Endothelial cell of umbilical vein (primary cell): ENCODE measurements around the gene VPS8. TPM values are rescaled to one million over a fixed set of nuclear protein-coding genes. Genes with fewer than 3 reads are reported as not detected.

ENCODE experiments used
- BruUV-seq: library from RNA; stranded (reverse); fragments of 400-500 nt; replicated peaks from 2 replicates; lab custom pipeline; 2021; lab: Mats Ljungman, UMichigan
- CTCF ChIA-PET: fragments of 300-600, 350-600 bp; sonication (Branson Sonifier 250); formaldehyde crosslinking; loops from one replicate; lab custom pipeline; 2021; ENCODE audit warnings: antibody characterized with exemption, inconsistent platforms; lab: Charles Lee
- POLR2A ChIA-PET: fragments of 300-600, 350-600 bp; sonication (Branson Sonifier 250); formaldehyde crosslinking; loops from one replicate; lab custom pipeline; 2021; ENCODE audit warnings: antibody characterized with exemption, inconsistent platforms; lab: Charles Lee
- DNase-seq: peaks from one replicate; pipeline ENCODE4 v3.0.0-alpha.2; 2011; ENCODE audit warnings: low read depth, low spot score
- FAIRE-seq: peaks from 2 replicates; lab custom pipeline; 2011; peaks lifted over from hg19 to GRCh38; lab: Jason Lieb, UNC
- H2AFZ ChIP-seq: 2 replicates; pipeline ENCODE4 v1.6.0; 2012; ENCODE audit warnings: low read depth, low read length, control low read depth, inconsistent platforms
- H3K27ac ChIP-seq: 2 replicates; pipeline ENCODE4 v1.5.1; 2011; ENCODE audit warnings: low read depth, mild to moderate bottlenecking, control low read depth, low read length, moderate library complexity; ENCODE audit not compliant: insufficient read depth
- H3K27me3 ChIP-seq, 2 experiments: 2 replicates each; pipeline versions ENCODE4 v1.6.0 to v1.6.1; 2011; ENCODE audit warnings: low read length in 2 of 2, mixed read lengths in 1 of 2; ENCODE audit not compliant: control insufficient read depth in 2 of 2, insufficient read depth in 2 of 2
- H3K36me3 ChIP-seq, 2 experiments: 2 replicates in 1 of 2; 3 replicates in 1 of 2; pipeline ENCODE4 v1.5.1; 2011; ENCODE audit warnings: low read length in 2 of 2, mild to moderate bottlenecking in 1 of 2, moderate library complexity in 1 of 2; ENCODE audit not compliant: control insufficient read depth in 2 of 2, insufficient read depth in 2 of 2; ENCODE audit errors: extremely low read depth in 1 of 2
- H3K4me1 ChIP-seq: 3 replicates; pipeline ENCODE4 v1.5.1; 2011; ENCODE audit warnings: mild to moderate bottlenecking, low read length; ENCODE audit not compliant: control insufficient read depth, insufficient read depth; ENCODE audit errors: extremely low read depth
- H3K4me2 ChIP-seq: 2 replicates; pipeline ENCODE4 v1.6.1; 2011; ENCODE audit warnings: low read length, control low read depth, mixed read lengths; ENCODE audit not compliant: insufficient read depth
- H3K4me3 ChIP-seq, 3 experiments: fragments of 200-600 bp in 1 of 3; sonication (generic), shearing (Covaris generic) in 1 of 3; replicated peaks in 1 of 3; 2 replicates each; pipeline ENCODE4 v1.5.1; 2011 to 2016; ENCODE audit warnings: control low read depth in 3 of 3, low read length in 3 of 3, mild to moderate bottlenecking in 2 of 3, inconsistent platforms in 1 of 3, low read depth in 1 of 3, moderate library complexity in 1 of 3; ENCODE audit not compliant: insufficient read depth in 1 of 3
- H3K79me2 ChIP-seq: 2 replicates; pipeline ENCODE4 v1.6.0; 2012; ENCODE audit warnings: low read length, inconsistent platforms; ENCODE audit not compliant: control insufficient read depth, insufficient read depth
- H3K9ac ChIP-seq: replicated peaks from 2 replicates; pipeline ENCODE3; 2011; ENCODE audit warnings: low read length, control low read depth; ENCODE audit not compliant: insufficient read depth; ENCODE audit errors: extremely low read depth
- H3K9me1 ChIP-seq: replicated peaks from 3 replicates; pipeline ENCODE4 v1.6.0; 2011; ENCODE audit warnings: mild to moderate bottlenecking, low read length; ENCODE audit not compliant: control insufficient read depth, insufficient read depth; ENCODE audit errors: extremely low read depth
- H3K9me3 ChIP-seq: replicated peaks from 2 replicates; pipeline ENCODE4 v1.5.1; 2012; ENCODE audit warnings: low read length, inconsistent platforms; ENCODE audit not compliant: control insufficient read depth, insufficient read depth
- H4K20me1 ChIP-seq: replicated peaks from 2 replicates; pipeline ENCODE3; 2011; ENCODE audit warnings: mild to moderate bottlenecking, low read length; ENCODE audit not compliant: control insufficient read depth, insufficient read depth; ENCODE audit errors: extremely low read depth
- CTCF ChIP-seq, 2 donors: IDR thresholded peaks; 1 replicate in 1 of 2; 2 replicates in 1 of 2; pipeline ENCODE4 v1.5.1; 2011; ENCODE audit warnings: low read length in 2 of 2, mild to moderate bottlenecking in 2 of 2, moderate library complexity in 2 of 2, control low read depth in 1 of 2, inconsistent platforms in 1 of 2, low read depth in 1 of 2; ENCODE audit not compliant: insufficient read depth in 1 of 2; ENCODE audit errors: extremely low read depth in 1 of 2
- EZH2 ChIP-seq: IDR thresholded peaks from 2 replicates; pipeline ENCODE4 v1.6.1; 2012; ENCODE audit warnings: borderline replicate concordance, low read depth, mild to moderate bottlenecking, moderate library complexity, low read length, inconsistent platforms; ENCODE audit not compliant: severe bottlenecking
- FOS ChIP-seq: IDR thresholded peaks from 2 replicates; pipeline ENCODE4 v1.6.1; 2011; ENCODE audit warnings: mild to moderate bottlenecking, low read length, moderate library complexity, borderline replicate concordance; ENCODE audit not compliant: insufficient read depth
- GATA2 ChIP-seq: IDR thresholded peaks from 2 replicates; pipeline ENCODE4 v1.7.0; 2011; ENCODE audit warnings: low read depth, mild to moderate bottlenecking, moderate library complexity, mixed read lengths, low read length; ENCODE audit not compliant: insufficient read length, insufficient read depth
- JUN ChIP-seq: IDR thresholded peaks from 2 replicates; pipeline ENCODE4 v1.6.1; 2011; ENCODE audit warnings: borderline replicate concordance, low read depth; ENCODE audit not compliant: insufficient read length, insufficient read depth
- MAX ChIP-seq: IDR thresholded peaks from 2 replicates; pipeline ENCODE4 v1.6.1; 2011; ENCODE audit not compliant: insufficient read depth, insufficient read length
- MYC ChIP-seq: IDR thresholded peaks from one replicate; pipeline ENCODE4 v1.6.1; 2011; ENCODE audit warnings: mild to moderate bottlenecking, low read depth, low read length
- POLR2AphosphoS5 ChIP-seq: IDR thresholded peaks from 2 replicates; pipeline ENCODE4 v1.6.1; 2012; ENCODE audit warnings: low read depth, mild to moderate bottlenecking, control low read depth, low read length, moderate library complexity; ENCODE audit not compliant: insufficient read depth
- dilution Hi-C: fragments of 300-500 bp; cut with MboI; formaldehyde crosslinking; loops from one replicate; pipeline ENCODE4 v1.15.0; 2019; ENCODE audit warnings: low sequenced_read_pairs; ENCODE audit not compliant: extremely low pct_ligation_motif_present
- intact Hi-C: fragments of 100-400 bp; cut with micrococcal nuclease; formaldehyde crosslinking; loops from one replicate; pipeline ENCODE4 v1.10.0; 2022
- polyA plus RNA-seq, 4 experiments: library from polyadenylated mRNA; depleted of rRNA in 3 of 4; stranded (reverse) in 3 of 4; unstranded in 1 of 4; fragments of >200 nt; gene quantifications; 2 replicates each; pipeline versions ENCODE4 v1.2.1 to v1.2.3, GENCODE V29; 2011 to 2012; ENCODE audit warnings: missing spikeins in 1 of 4
- total RNA-seq: library from RNA; stranded (reverse); gene quantifications from 2 replicates; pipeline ENCODE4 v1.2.3, GENCODE V29; 2021

The VPS8 gene
- total and polyA plus RNA-seq, 2 donors (not counting 3 experiments of a cell fraction or from before 2014, with no cell fraction given), result 13.7 to 51.6 TPM

GRCh38 chr3:184825121-184825820 lies 13.3 kb downstream of the VPS8 start:
- no peak for TF ChIP-seq POLR2AphosphoS5
- no peak for TF ChIP-seq GATA2
- TF ChIP-seq MAX, result no peak
- no peak for TF ChIP-seq CTCF (IDR thresholded peaks at IDR 0.05; ENCODE audit: extremely low read depth in 1 of 2, insufficient read depth in 1 of 2, low read depth in 1 of 2, low read length in 2 of 2)
- H3K27me3 ChIP-seq, result no peaks in the 10 kb centered on the region
- ChIA-PET CTCF (no interaction called here), POLR2A (no interaction called here)
- FAIRE-seq, result no peak
- no peak overlapping the region for H3K27ac ChIP-seq
- no peak overlapping the region for H3K4me3 ChIP-seq
- H3K79me2 ChIP-seq, result no peaks in the 10 kb centered on the region
- no peak overlapping the region for H3K4me2 ChIP-seq
- dilution Hi-C loops, result no loop called here
- H3K9me3 ChIP-seq, result no peaks in the 10 kb centered on the region
- intact Hi-C loops, result no loop called here
- no peak overlapping the region for H3K9ac ChIP-seq
- H3K36me3 ChIP-seq, result peaks cover 0 to 2% of the 10 kb centered on the region in 2 experiments
- H3K9me1 ChIP-seq, result no peaks in the 10 kb centered on the region
- no TSS peak for BruUV-seq
- no peak for DNase-seq
- H4K20me1 ChIP-seq, result no peaks in the 10 kb centered on the region
- H3K4me1 ChIP-seq, result no peaks in the 10 kb centered on the region
- H2AFZ ChIP-seq, result no peak overlapping the region

GRCh38 chr3:184827572-184827971 lies 15.6 kb downstream of the VPS8 start:
- no peak for FAIRE-seq

More at GRCh38 chr3:184827572-184827971, 15.6 kb downstream of the VPS8 start:
- H3K27me3 ChIP-seq, result no peaks in the 10 kb centered on the region
- no peak overlapping the region for H3K27ac ChIP-seq
- CTCF ChIA-PET, result interaction anchor here (1.1 kb wide), 1 partner anchor 10 kb away, joined by 3 read pairs; no protein-coding TSS in a partner anchor
- intact Hi-C loops (no loop called here), dilution Hi-C loops (no loop called here)
- no peaks in the 10 kb centered on the region for H3K79me2 ChIP-seq
- POLR2A ChIA-PET, result no interaction called here
- H3K9me3 ChIP-seq, result no peaks in the 10 kb centered on the region
- H3K4me1 ChIP-seq, result no peaks in the 10 kb centered on the region
- H3K4me3 ChIP-seq, result no peak overlapping the region
- H3K9ac ChIP-seq, result no peak overlapping the region
- peaks cover 2 to 4% of the 10 kb centered on the region in 2 experiments for H3K36me3 ChIP-seq
- no peaks in the 10 kb centered on the region for H3K9me1 ChIP-seq
- TF ChIP-seq FOS, result no peak
- TF ChIP-seq MAX, result no peak
- no peak for TF ChIP-seq GATA2
- no peak for TF ChIP-seq POLR2AphosphoS5
- TF ChIP-seq MYC, result no peak
- no peak for TF ChIP-seq CTCF (IDR thresholded peaks at IDR 0.05; ENCODE audit: extremely low read depth in 1 of 2, insufficient read depth in 1 of 2, low read depth in 1 of 2, low read length in 2 of 2)
- no peak for TF ChIP-seq EZH2
- TF ChIP-seq JUN, result no peak
- no peak overlapping the region for H3K4me2 ChIP-seq
- H2AFZ ChIP-seq, result no peak overlapping the region
- DNase-seq, result no peak
- no TSS peak for BruUV-seq
- H4K20me1 ChIP-seq, result no peaks in the 10 kb centered on the region
